ENCODE data around the gene MPC2.
"Not testable (repeated sequence)": the region's sequence is repeated elsewhere in the genome, so short reads cannot be mapped to it uniquely, and the experiment has no call there.

MPC2 gene

DNA sequence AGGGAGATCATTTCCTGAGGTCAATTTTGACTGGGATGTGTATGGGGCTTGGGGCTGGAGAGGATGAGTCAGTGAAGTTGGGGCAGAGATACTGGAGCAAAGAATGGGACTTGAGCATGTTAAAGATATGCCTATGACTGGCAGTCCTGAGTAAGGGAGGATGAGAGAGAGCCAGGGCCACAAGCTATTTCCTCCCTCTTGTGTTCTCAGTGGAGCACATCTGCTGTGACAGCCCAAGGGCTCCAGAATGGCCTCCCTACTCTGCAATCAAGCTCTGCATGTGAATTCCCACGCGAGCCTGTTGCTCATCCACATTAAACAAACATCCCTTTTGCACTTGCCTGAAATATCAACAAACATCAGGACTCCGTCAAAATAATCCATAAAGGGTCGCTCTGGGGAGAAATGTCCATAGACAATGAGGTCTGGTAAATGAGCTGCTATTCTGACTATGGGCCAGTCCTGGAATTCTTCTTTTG lies 32.2 kb downstream of the MPC2 start:
- no peak for DNase-seq

DNA sequence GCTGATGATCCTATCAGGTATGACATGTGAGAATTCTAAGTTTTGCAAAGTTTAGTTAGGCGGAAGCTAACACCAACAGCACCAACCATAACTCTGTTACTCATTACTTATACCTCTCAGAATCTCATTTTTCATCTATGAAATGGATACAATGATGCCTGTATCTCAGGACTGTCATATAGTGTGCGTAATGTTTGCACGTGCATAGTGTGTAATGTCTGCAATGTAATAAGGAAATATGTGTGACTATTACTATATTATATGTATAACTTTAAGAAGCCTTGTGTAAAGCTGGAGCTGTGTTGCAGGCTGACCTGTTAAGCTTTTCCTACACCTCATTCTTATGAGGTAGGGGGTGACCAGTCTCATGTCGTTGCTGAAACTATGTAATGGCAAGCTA lies 36.0 kb downstream of the MPC2 start:
- DNase-seq = no peak

DNA sequence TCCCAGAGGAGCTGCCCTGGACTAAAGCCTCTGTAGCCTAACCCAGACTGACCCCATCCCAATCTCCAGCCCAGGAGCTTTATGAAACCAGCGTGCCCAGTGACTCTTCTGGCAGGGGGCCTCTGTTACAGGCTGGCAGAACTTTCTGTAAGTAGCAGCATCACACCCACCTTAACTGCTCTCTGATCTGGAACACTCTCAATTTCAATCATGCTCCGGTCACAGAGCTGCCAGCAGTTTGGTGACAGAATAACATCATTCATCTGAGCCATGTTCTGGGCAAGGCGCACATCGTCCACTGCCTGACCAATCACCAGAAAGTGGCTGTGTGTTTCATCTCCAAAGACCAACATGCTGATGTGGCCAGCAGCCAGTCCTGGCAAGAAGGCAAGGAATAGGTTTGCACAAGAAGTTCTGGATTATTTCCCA lies 37.6 kb downstream of the MPC2 start:
- no peak for DNase-seq

DNA sequence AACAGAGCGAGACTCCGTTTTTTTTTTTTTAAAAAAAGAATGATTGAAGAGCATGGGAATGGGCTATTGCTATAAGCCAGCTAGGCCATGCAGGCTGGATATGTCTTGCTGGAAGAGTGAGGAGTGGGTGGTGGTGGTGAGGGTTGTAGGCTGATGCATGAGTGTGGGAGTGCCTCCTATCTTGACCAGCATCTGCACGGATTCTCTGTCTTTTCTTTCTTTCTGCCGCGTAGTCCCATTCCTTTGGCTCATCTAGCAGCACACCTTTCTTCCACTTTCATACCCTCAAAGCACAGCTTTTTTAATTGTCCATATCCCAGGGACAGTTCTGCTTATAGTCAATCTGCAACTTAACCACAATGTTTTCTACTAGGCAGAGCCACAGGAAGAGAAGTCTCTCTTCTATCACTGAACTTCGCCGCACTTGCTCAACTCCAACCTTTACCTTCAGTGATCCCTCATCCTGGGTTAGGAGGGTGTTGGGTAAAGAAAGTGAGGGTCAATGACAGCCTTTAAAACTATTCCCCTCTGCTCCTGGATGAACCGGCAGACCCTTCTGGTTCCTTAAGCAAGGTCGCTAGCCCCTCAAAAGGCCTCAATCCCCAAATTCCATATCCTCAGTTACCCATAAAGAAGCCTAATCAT lies 38.2 kb downstream of the MPC2 start:
- no peak for DNase-seq

DNA sequence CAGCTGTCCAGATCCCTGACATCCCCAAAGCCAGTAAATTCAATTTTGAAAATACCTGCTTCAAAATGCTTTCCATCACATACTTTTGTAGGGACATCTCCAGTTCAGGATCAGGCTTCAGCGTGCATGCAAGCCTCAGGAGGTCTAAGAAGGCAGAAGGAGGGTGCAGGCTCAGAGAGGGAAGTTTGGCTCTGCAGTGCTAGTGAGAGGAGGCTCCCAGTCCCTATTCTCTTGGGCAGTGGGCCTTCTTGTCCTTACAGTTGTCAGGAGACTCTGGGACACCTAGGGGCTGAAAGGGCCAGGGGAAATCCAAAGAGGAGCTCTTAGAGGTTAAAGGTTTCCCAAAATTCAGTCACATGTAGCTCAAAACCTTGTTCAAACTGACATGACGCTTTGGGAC lies 43.1 kb downstream of the MPC2 start:
- no peak for DNase-seq

DNA sequence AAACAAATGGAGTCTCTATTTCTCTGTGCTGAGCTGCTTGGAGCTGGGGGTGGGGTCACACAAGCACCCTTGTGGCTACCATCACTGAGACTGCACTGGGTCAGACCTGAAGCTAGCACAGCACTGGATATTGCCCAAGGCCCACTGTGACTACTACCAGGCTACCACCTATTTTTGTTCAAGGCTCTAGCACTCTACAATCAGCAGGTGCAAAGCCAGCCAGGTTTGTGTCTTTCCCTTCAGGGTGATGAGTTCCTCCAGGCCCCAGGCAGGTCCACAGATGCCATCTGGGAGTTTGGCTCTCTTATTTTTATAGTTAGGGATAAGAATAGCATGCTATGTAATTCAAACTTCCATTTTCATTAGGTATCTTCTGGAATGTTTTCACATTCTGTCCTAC lies 46.5 kb downstream of the MPC2 start:
- DNase-seq = no peak

DNA sequence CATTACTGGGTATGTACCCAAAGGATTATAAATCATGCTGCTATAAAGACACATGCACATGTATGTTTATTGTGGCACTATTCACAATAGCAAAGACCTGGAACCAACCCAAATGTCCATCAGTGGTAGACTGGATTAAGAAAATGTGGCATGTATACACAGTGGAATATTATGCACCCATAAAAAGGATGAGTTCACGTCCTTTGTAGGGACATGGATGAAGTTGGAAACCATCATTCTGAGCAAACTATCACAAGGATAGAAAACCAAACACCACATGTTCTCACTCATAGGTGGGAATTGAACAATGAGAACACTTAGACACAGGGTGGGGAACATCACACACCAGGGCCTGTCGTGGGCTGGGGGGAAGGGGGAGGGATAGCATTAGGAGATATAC lies 49.7 kb downstream of the MPC2 start:
- DNase-seq = not testable (repeated sequence)

DNA sequence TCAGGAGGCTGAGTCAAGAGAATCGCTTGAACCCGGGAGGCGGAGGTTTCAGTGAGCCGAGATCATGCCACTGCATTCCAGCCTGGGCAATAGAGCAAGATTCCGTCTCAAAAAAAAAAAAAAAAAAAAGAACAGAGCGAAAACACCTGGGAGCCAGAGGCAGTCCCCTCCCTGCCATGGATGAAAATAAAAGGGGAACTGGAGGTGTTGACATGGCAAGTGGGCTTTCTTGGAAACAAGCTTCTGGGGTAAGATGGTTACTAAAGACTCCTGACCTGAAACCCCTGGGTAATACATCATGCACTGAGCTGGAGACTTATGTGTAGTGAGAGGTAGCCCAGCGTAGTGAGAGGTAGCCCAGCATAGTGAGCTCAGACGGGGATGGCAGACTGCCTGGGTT lies 54.5 kb downstream of the MPC2 start:
- no peak for DNase-seq

DNA sequence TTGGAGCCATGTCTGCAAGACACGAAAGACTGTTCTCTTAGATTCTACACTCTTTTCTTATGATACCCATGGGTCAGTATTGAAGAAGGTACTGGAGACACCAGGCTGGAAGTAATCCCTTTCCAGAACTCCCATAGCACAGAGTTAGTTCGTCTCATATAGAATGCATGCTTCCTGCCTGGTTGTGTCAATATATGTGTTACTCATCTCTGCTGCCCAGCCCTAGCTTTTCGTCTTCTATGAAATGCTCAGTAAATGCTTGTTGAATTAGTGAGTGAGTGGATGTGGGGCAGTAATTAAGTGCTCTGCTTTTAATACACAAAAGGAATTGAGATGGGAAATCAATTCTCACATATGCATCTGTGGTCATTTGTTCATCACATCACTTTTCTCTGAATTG lies 55.1 kb downstream of the MPC2 start:
- no peak for DNase-seq

DNA sequence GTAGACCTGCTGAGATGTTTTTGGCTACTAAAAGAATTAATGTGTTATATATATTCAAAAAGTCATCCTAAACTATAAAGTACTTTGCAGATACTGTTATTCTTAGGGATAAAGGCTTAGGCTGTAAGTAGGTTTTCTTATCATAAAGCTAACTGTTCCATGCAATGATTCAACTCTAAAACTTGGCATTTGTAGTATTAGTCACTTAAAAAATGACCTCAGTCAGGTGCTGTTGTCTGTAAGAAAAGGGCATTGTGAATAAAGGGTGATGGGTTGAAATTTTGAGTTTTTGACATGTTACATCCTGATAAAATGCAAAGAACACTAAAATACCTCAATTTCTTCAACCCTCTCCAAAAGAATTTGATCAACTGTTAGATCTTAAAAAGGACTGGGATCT lies 55.8 kb downstream of the MPC2 start:
- no peak for DNase-seq

DNA sequence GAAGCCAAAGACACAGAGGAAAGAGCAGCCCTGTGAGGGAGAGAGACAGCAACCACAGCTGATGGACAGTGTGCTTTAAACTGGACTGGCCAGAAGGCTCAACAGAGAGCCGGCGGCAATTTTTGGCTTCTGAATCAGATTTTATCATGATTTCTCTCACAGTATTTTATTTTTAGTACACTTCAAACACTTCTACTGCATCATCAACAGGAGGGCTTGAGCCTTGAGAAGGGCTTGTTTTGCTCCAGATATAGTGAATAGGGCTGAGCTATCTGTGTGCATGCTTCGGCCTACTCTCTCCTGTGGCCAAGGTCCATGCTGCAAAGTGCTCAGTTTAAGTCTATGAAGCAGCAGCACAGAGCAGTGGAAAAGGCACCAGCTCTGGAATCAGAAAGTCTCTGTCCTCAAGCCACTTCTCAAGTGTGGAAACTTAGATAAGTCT lies 56.3 kb downstream of the MPC2 start:
- no peak for DNase-seq

DNA sequence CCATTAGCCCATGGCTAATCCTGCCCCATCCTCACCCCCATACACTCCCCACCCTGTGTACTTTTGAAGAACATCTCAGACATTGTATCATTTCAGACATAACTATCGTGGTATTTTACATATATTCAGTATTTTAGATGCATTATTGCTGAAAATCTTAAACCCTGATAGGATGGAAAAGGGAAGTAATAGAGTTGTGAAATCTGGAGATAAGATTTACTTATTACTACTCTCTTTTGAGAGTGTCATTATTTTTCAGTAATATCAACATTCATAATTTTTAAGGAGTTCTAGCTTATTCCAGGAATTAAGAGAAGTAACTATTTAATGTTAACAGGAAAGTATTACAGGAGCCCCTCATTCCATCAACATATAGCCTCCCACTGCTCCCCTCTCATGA lies 57.4 kb downstream of the MPC2 start:
- DNase-seq = no peak

DNA sequence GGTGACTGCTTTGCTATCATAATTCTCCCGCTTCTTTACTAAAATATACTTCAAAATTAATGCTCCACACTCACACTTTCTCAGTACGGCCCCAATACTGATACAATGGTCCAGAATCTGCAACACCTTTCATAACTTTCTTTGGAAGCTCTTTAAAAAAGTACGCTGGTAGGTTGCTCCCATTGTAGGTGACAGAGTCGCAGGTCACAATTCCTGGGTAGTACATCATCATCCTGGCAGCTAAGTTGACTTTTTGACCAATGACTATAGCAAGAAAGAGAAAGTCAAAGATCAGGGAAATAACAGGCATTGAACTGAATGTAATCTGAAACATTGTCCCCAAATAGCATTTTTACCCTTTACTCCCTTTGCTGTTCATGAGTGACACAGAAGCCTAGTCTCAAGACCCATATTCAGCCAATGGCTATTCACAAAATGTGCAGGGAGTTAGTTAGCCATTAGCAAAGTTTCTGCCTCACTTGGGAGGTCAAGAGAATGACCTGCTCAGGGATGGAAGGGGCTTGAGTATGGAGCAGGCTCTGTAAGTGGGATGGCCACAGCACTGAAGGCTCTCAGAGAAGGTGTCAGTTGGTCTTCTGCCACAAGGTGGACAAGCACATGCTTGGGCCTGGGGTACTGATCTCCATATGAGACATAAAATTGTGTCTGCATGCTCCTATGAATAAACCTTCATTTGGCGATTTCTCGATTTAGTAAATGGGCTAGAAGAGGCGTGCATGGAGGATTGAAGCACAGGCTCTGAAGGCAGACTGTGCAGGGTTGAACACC lies 58.3 kb downstream of the MPC2 start:
- DNase-seq = no peak

DNA sequence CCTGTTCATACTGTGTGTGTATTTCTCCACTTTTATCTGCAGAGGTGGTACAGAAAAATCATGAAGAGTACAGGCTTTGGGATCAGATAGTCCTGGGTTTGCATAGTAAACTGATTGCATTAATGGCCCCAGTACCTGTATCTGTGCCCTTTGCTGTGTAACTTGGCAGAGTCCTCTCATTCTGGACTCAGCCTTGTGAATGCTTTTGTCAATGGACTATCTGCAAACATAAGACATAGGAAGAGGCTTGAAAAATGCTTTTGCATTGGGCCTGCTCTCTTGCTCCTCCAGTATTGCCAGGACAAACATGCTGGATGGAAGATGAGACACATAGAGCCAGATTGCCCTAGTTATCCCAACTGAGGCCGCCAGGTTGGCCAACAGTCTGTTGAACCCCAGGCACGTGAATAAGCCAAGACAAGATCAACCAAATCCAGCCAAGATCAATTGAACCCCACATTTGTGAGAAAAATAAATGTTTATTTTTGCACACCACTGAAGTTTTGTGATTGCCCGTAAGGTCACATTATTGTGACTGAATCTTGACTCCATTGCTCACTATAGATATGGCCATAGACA lies 60.2 kb downstream of the MPC2 start:
- DNase-seq = no peak

DNA sequence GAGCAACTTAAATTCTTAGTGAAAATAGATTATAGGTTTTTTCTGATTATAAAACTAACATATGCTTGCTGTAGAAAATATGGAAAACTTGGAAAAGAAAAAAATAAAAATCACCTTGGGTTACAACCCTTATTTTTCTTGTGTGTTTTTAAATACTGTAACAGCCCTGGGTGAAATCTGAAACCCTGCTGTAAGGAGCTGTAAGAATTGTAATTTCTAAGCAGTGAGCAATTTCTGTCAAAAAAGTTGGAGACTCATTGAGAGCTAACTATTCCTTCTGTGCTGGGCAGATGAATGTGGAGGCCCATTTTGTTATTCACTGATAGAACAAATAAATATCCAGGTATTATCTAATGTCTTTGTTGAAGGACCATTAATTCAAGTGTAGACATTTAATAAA lies 65.5 kb downstream of the MPC2 start:
- no peak for DNase-seq

DNA sequence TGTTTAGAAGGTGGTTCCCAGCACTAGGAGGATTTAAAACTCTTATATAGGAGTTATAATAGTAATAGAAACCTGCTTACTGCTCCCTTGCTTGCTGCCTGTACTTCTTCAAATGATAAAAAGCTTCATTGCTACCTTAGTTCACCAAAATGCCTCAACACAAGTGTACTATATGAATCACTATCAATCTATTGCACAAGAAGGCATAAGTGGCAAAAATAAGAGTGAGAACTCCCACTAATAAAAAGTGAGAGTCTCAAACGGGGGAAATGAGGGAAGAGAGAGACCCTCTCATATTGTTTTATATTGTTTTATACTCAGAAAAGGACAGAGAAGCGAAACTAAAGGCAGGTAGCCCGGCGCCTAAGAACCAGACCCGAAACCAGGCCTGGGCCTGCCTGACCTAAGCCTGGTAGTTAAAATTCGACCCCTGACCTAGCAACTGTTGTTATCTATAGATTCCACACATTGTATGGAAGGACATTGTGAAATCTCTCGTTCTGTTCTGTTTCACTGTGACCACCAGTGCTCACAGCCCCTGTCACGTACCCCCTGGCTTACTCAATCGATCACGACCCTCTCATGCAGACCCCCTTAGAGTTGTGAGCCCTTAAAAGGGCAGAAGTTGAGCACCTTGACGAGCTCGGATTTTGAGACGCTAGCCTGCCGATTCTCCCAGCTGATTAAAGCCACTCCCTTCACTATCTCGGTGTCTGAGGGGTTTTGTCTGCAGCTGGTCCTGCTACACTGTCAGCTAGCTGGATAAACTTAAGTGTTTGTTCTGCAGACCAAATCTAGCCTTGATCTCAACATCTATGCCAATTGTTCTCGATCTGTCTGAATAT lies 67.5 kb downstream of the MPC2 start:
- DNase-seq = not testable (repeated sequence)

DNA sequence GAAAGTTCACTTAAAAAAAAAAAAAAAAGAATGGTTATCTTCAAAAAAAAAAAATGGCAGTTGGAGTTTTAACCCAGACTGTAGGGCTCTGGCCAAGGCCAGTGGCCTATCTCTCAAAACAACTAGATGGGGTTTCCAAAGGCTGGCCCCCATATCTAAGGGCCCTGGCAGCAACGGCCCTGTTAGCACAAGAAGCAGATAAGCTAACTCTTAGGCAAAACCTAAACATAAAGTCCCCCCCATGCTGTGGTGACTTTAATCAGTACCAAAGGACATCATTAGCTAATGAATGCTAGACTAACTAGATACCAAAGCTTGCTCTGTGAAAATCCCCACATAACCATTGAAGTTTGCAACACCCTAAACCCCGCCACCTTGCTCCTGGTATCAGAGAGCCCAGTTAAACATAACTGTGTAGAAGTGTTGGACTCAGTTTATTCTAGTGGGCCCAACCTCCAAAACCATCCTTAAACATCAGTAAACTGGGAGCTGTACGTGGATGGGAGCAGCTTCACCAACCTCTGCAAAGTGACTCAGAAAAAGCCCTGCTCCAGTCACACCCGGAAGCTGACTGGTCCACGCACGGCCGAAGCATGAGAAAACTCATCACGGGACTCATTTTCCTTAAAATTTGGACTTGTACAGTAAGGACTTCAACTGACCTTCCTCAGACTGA lies 70.0 kb downstream of the MPC2 start:
- not testable (repeated sequence) for DNase-seq

All from central memory CD4-positive, alpha-beta T cell (primary cell).